BLaER1 treated with 17β-estradiol and CSF1 and Interleukin-3, amounts not matched to agents 10 nM and 100 nM (cell line): ENCODE results near the gene WDR18.

Experiments
- H3K27ac ChIP-seq, 11 experiments: shearing (Covaris generic); formaldehyde crosslinking; 2 replicates each; pipeline ENCODE4 v1.8.1; 2022
- H3K27me3 ChIP-seq, 11 experiments: shearing (Covaris generic); formaldehyde crosslinking; 2 replicates each; pipeline ENCODE4 v1.8.1; 2022
- H3K36me3 ChIP-seq, 11 experiments: shearing (Covaris generic); formaldehyde crosslinking; 2 replicates each; pipeline ENCODE4 v1.8.1; 2022
- H3K4me1 ChIP-seq, 10 experiments: shearing (Covaris generic); formaldehyde crosslinking; 2 replicates each; pipeline ENCODE4 v1.8.1; 2022
- H3K4me2 ChIP-seq, 11 experiments: shearing (Covaris generic); formaldehyde crosslinking; 2 replicates each; pipeline ENCODE4 v1.8.1; 2022
- H3K4me3 ChIP-seq, 10 experiments: shearing (Covaris generic); formaldehyde crosslinking; 2 replicates each; pipeline ENCODE4 v1.8.1; 2022
- H3K9ac ChIP-seq, 11 experiments: shearing (Covaris generic); formaldehyde crosslinking; 2 replicates each; pipeline ENCODE4 v1.8.1; 2022
- H3K9me3 ChIP-seq, 11 experiments: shearing (Covaris generic); formaldehyde crosslinking; replicated peaks in 1 of 11; 2 replicates each; pipeline ENCODE4 v1.8.1; 2022
- H4K20me1 ChIP-seq, 11 experiments: shearing (Covaris generic); formaldehyde crosslinking; 2 replicates each; pipeline ENCODE4 v1.8.1; 2022
- Cebpa-rat ChIP-seq, 11 experiments: shearing (Covaris generic); IDR thresholded peaks; 2 replicates each; pipeline ENCODE4 v1.8.1; 2022

The WDR18 gene

GRCh38 chr19:947090-947706 lies 36.9 kb upstream of the WDR18 start:
- Histone ChIP-seq H3K9me3 (no peaks in the 10 kb centered on the region), H3K4me2 (peak overlapping the region; percentile 69 to 95 (median 83)), H3K9ac (peak overlapping the region; percentile 51 to 82 (median 73)), H3K27me3 (no peaks in the 10 kb centered on the region), H3K4me3 (peak overlapping the region in 6 of 10 experiments; percentile 4 to 38 (median 22); a peak in 7 of 20 replicates), H3K36me3 (peaks cover 8 to 48% (median 21%) of the 10 kb centered on the region in 11 experiments; a peak in 21 of 22 replicates), H4K20me1 (peaks cover 34 to 88% (median 50%) of the 10 kb centered on the region in 11 experiments), H3K4me1 (peaks cover 61 to 98% (median 73%) of the 10 kb centered on the region in 10 experiments), H3K27ac (peak overlapping the region; percentile 69 to 91 (median 78))
- no peak for TF ChIP-seq Cebpa-rat (IDR thresholded peaks at IDR 0.05)

- Histone ChIP-seq H3K27ac (peak overlapping the region; percentile 69 to 91 (median 81)), H3K36me3 (peaks cover under 1 to 41% (median 14%) of the 10 kb centered on the region in 11 experiments; a peak in 16 of 22 replicates), H3K9me3 (no peaks in the 10 kb centered on the region), H3K4me1 (peaks cover 63 to 98% (median 75%) of the 10 kb centered on the region in 10 experiments), H4K20me1 (peaks cover 26 to 86% (median 42%) of the 10 kb centered on the region in 11 experiments; a peak in 21 of 22 replicates), H3K27me3 (no peaks in the 10 kb centered on the region), H3K4me3 (peak overlapping the region in 7 of 10 experiments; percentile 4 to 38 (median 22); a peak in 7 of 20 replicates), H3K9ac (peak overlapping the region; percentile 51 to 82 (median 73)), H3K4me2 (peak overlapping the region; percentile 69 to 95 (median 83))
- no peak for TF ChIP-seq Cebpa-rat (IDR thresholded peaks at IDR 0.05)
Observed at GRCh38 chr19:947707-948539, 36.2 kb upstream of the WDR18 start.

- no peaks in the 10 kb centered on the region for H3K27me3 ChIP-seq
- H3K9me3 ChIP-seq: no peaks in the 10 kb centered on the region
- H4K20me1 ChIP-seq: peaks cover 19 to 81% (median 34%) of the 10 kb centered on the region in 11 experiments; a peak in 21 of 22 replicates
- H3K4me3 ChIP-seq: no peak overlapping the region
- TF ChIP-seq Cebpa-rat (IDR thresholded peaks at IDR 0.05): no peak
- H3K4me2 ChIP-seq: peak overlapping the region; percentile 69 to 94 (median 83)
- H3K36me3 ChIP-seq: peaks cover 0 to 30% (median 7%) of the 10 kb centered on the region in 11 experiments; a peak in 13 of 22 replicates
- peaks cover 74 to 98% (median 85%) of the 10 kb centered on the region in 10 experiments for H3K4me1 ChIP-seq
- H3K27ac ChIP-seq: peak overlapping the region in 8 of 11 experiments; percentile 40 to 91 (median 77); a peak in 15 of 22 replicates
- H3K9ac ChIP-seq: peak overlapping the region in 6 of 11 experiments; percentile 3 to 44 (median 20); a peak in 7 of 22 replicates
Observed at GRCh38 chr19:948842-949496, 35.2 kb upstream of the WDR18 start.

- no peaks in the 10 kb centered on the region for H3K27me3 ChIP-seq
- no peak for TF ChIP-seq Cebpa-rat (IDR thresholded peaks at IDR 0.05)
- H3K9me3 ChIP-seq: no peaks in the 10 kb centered on the region
- peaks cover 4 to 79% (median 18%) of the 10 kb centered on the region in 11 experiments; a peak in 20 of 22 replicates for H4K20me1 ChIP-seq
- peak overlapping the region in 10 of 11 experiments; percentile 10 to 100 (median 72); a peak in 16 of 22 replicates for H3K4me2 ChIP-seq
- H3K4me1 ChIP-seq: peaks cover 87 to 98% (median 93%) of the 10 kb centered on the region in 10 experiments
- H3K27ac ChIP-seq: peak overlapping the region in 8 of 11 experiments; percentile 8 to 95 (median 74); a peak in 9 of 22 replicates
- H3K36me3 ChIP-seq: peaks cover 0 to 19% (median 0%) of the 10 kb centered on the region in 11 experiments; a peak in 7 of 22 replicates
- no peak overlapping the region for H3K4me3 ChIP-seq
- peak overlapping the region in 7 of 11 experiments; percentile 16 to 94 (median 86); a peak in 8 of 22 replicates for H3K9ac ChIP-seq
Observed at GRCh38 chr19:950352-951066, 33.6 kb upstream of the WDR18 start.

- peak overlapping the region; percentile 84 to 95 (median 94) for H3K27ac ChIP-seq
- H3K27me3 ChIP-seq: no peaks in the 10 kb centered on the region
- TF ChIP-seq Cebpa-rat (IDR thresholded peaks at IDR 0.05): no peak
- peak overlapping the region; percentile 98 to 100 (median 100) for H3K4me2 ChIP-seq
- no peaks in the 10 kb centered on the region for H3K9me3 ChIP-seq
- H3K36me3 ChIP-seq: peaks cover 0 to 19% (median 0%) of the 10 kb centered on the region in 11 experiments; a peak in 8 of 22 replicates
- H3K4me1 ChIP-seq: peaks cover 92 to 97% (median 96%) of the 10 kb centered on the region in 10 experiments
- peak overlapping the region in 9 of 10 experiments; percentile 54 to 71 (median 61); a peak in 18 of 20 replicates for H3K4me3 ChIP-seq
- H3K9ac ChIP-seq: peak overlapping the region; percentile 79 to 94 (median 86)
- peaks cover 2 to 76% (median 17%) of the 10 kb centered on the region in 11 experiments; a peak in 18 of 22 replicates for H4K20me1 ChIP-seq
Observed at GRCh38 chr19:952049-952679, 32.0 kb upstream of the WDR18 start.

- Histone ChIP-seq H3K4me3 (peak overlapping the region; percentile 49 to 71 (median 60)), H3K36me3 (peaks cover 0 to 20% (median 0%) of the 10 kb centered on the region in 11 experiments; a peak in 8 of 22 replicates)
Observed at GRCh38 chr19:952680-953444, 31.3 kb upstream of the WDR18 start.

More at GRCh38 chr19:952680-953444, 31.3 kb upstream of the WDR18 start:
- Histone ChIP-seq H3K27ac (peak overlapping the region; percentile 84 to 95 (median 94)), H3K4me2 (peak overlapping the region; percentile 98 to 100 (median 100)), H3K9me3 (no peaks in the 10 kb centered on the region), H3K27me3 (no peaks in the 10 kb centered on the region), H4K20me1 (peaks cover 0 to 75% (median 22%) of the 10 kb centered on the region in 11 experiments; a peak in 15 of 22 replicates), H3K4me1 (peaks cover 87 to 98% (median 97%) of the 10 kb centered on the region in 10 experiments), H3K9ac (peak overlapping the region; percentile 79 to 94 (median 86))
- no peak for TF ChIP-seq Cebpa-rat (IDR thresholded peaks at IDR 0.05)
